Measurements from ENCODE around the gene PRR23A. TPM values are rescaled to one million over a fixed set of nuclear protein-coding genes. Genes with fewer than 3 reads are reported as not detected.

Gene PRR23A
- total RNA-seq, 1 donor from 2014 or later = not detected

GRCh38 chr3:138987181-138987580 lies 18.9 kb downstream of the PRR23A start:
- H3K36me3 Mint-ChIP-seq (ENCODE audit: low read depth, unreplicated experiment) = no peaks in the 10 kb centered on the region
- H3K27me3 Mint-ChIP-seq (ENCODE audit: unreplicated experiment) = peaks cover 1% of the 10 kb centered on the region

GRCh38 chr3:138985932-138986331 lies 20.1 kb downstream of the PRR23A start:
- H3K27ac Mint-ChIP-seq (ENCODE audit: unreplicated experiment) = no peak overlapping the region
- no peak for TF ChIP-seq CTCF (IDR thresholded peaks at IDR 0.05; ENCODE audit: unreplicated experiment)
- H3K4me1 Mint-ChIP-seq (ENCODE audit: unreplicated experiment) = no peaks in the 10 kb centered on the region
- H3K4me3 Mint-ChIP-seq (ENCODE audit: unreplicated experiment) = no peak overlapping the region
- DNase-seq (ENCODE audit: low spot score) = no peak
- no peaks in the 10 kb centered on the region for H3K9me3 Mint-ChIP-seq (ENCODE audit: unreplicated experiment)
- H3K36me3 Mint-ChIP-seq (ENCODE audit: low read depth, unreplicated experiment) = no peaks in the 10 kb centered on the region
- H3K27me3 Mint-ChIP-seq (ENCODE audit: unreplicated experiment) = peaks cover 3% of the 10 kb centered on the region

More at GRCh38 chr3:138987181-138987580, 18.9 kb downstream of the PRR23A start:
- no peaks in the 10 kb centered on the region for H3K9me3 Mint-ChIP-seq (ENCODE audit: unreplicated experiment)
- H3K4me3 Mint-ChIP-seq (ENCODE audit: unreplicated experiment) = no peak overlapping the region
- no peak overlapping the region for H3K27ac Mint-ChIP-seq (ENCODE audit: unreplicated experiment)
- no peak for DNase-seq (ENCODE audit: low spot score)
- TF ChIP-seq CTCF (IDR thresholded peaks at IDR 0.05; ENCODE audit: unreplicated experiment) = no peak
- no peaks in the 10 kb centered on the region for H3K4me1 Mint-ChIP-seq (ENCODE audit: unreplicated experiment)

DNA sequence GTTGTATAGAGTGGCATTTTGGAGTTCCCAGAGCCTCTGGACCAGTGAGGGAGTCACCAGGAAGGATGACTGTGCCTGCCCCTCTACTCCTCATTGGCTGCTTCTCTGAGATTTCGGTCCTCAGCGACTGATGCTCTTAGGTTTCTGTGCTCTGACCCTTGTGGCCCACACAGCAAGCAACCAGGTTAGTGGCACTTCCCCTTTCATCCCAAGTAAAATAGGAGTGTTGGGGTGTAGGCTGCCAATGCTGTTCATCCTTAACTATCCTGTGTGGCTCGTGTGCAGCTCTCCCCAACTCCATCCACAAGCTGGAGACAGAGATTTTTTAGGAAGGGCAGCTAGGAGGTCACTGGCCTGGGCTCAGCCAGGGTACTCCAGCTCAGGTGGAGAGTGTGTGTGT lies 21.3 kb downstream of the PRR23A start:
- no peaks in the 10 kb centered on the region for H3K4me1 Mint-ChIP-seq (ENCODE audit: unreplicated experiment)
- no peaks in the 10 kb centered on the region for H3K36me3 Mint-ChIP-seq (ENCODE audit: low read depth, unreplicated experiment)
- H3K9me3 Mint-ChIP-seq (ENCODE audit: unreplicated experiment) = no peaks in the 10 kb centered on the region
- no peak for TF ChIP-seq CTCF (IDR thresholded peaks at IDR 0.05; ENCODE audit: unreplicated experiment)
- H3K27me3 Mint-ChIP-seq (ENCODE audit: unreplicated experiment) = peaks cover 2% of the 10 kb centered on the region
- H3K4me3 Mint-ChIP-seq (ENCODE audit: unreplicated experiment) = no peak overlapping the region
- H3K27ac Mint-ChIP-seq (ENCODE audit: unreplicated experiment) = no peak overlapping the region
- DNase-seq (ENCODE audit: low spot score) = no peak

- Mint-ChIP-seq H3K4me3 (ENCODE audit: unreplicated experiment) (no peak overlapping the region), H3K27me3 (ENCODE audit: unreplicated experiment) (peaks cover 4% of the 10 kb centered on the region), H3K9me3 (ENCODE audit: unreplicated experiment) (no peaks in the 10 kb centered on the region), H3K4me1 (ENCODE audit: unreplicated experiment) (no peaks in the 10 kb centered on the region), H3K36me3 (ENCODE audit: low read depth, unreplicated experiment) (no peaks in the 10 kb centered on the region), H3K27ac (ENCODE audit: unreplicated experiment) (no peak overlapping the region)
- no peak for DNase-seq (ENCODE audit: low spot score)
- no peak for TF ChIP-seq CTCF (IDR thresholded peaks at IDR 0.05; ENCODE audit: unreplicated experiment)
Observed at GRCh38 chr3:138976047-138976446, 30.0 kb downstream of the PRR23A start.

DNA sequence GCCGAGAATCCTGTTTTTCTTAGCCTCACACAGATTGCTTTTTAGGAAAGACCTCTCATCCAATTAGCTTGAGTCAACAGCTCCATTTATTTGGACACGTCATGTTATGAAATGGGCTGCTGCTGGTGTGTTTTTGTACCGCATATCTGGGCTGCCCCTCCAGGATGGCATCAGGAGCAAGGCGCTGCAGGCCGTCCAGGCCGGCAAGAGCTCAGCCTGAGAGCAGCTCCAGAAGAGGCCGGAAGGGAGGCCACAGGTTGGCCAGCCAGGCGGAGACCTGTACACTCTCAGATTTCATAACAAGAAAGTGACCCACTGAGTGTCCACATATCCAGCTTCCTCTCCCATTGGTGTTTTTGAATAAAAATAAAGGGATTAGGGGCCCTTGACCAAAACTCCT lies 30.7 kb downstream of the PRR23A start:
- H3K27me3 Mint-ChIP-seq (ENCODE audit: unreplicated experiment) = peaks cover 4% of the 10 kb centered on the region
- DNase-seq (ENCODE audit: low spot score) = no peak
- no peak for TF ChIP-seq CTCF (IDR thresholded peaks at IDR 0.05; ENCODE audit: unreplicated experiment)
- no peaks in the 10 kb centered on the region for H3K9me3 Mint-ChIP-seq (ENCODE audit: unreplicated experiment)
- no peak overlapping the region for H3K27ac Mint-ChIP-seq (ENCODE audit: unreplicated experiment)
- H3K36me3 Mint-ChIP-seq (ENCODE audit: low read depth, unreplicated experiment) = no peaks in the 10 kb centered on the region
- no peak overlapping the region for H3K4me3 Mint-ChIP-seq (ENCODE audit: unreplicated experiment)
- H3K4me1 Mint-ChIP-seq (ENCODE audit: unreplicated experiment) = no peaks in the 10 kb centered on the region

Data from endothelial cell (in vitro differentiated cells).